Transverse colon (tissue), 4 donors: ENCODE data around the gene PCGF6.

Source experiments
- CTCF ChIP-seq, 5 experiments: fragments of 200-600 bp in 3 of 5; fragments of 450-650 bp in 2 of 5; sonication (generic) in 3 of 5; IDR thresholded peaks; 1 replicate in 2 of 5; 2 replicates in 3 of 5; pipeline ENCODE4 v1.5.1; 2016 to 2017; ENCODE audit warnings: antibody characterized with exemption in 5 of 5, inconsistent platforms in 3 of 5, mild to moderate bottlenecking in 2 of 5, moderate library complexity in 1 of 5
- POLR2A ChIP-seq: fragments of 450-650 bp; IDR thresholded peaks from one replicate; pipeline ENCODE4 v1.6.1; 2016; ENCODE audit warnings: antibody characterized with exemption, mild to moderate bottlenecking, moderate library complexity
- POLR2AphosphoS5 ChIP-seq, 3 donors: sonication (generic); formaldehyde crosslinking; IDR thresholded peaks; one replicate each; pipeline ENCODE4 v1.6.1; 2016; ENCODE audit warnings: antibody characterized with exemption in 3 of 3

- TF ChIP-seq POLR2A (no peak), POLR2AphosphoS5 (IDR thresholded peaks at IDR 0.05) (no peak), CTCF (IDR thresholded peaks at IDR 0.05) (no peak)
Measured at GRCh38 chr10:103355906-103356599, 5.1 kb upstream of the PCGF6 start.
